SHP77 (cell line): ENCODE results near the gene MMEL1.

ENCODE experiments used
- DNase-seq, 2 experiments: peaks; one replicate each; lab custom pipeline; 2025; lab: John Stamatoyannopoulos, UW

Gene MMEL1

GRCh38 chr1:2604844-2605508, 27.8 kb downstream of the MMEL1 start:
- no peak for DNase-seq

- no peak for DNase-seq
Measured at GRCh38 chr1:2604156-2604843, 28.5 kb downstream of the MMEL1 start.

- DNase-seq: no peak
Measured at GRCh38 chr1:2603521-2604155, 29.2 kb downstream of the MMEL1 start.

GRCh38 chr1:2602866-2603520, 29.8 kb downstream of the MMEL1 start:
- no peak for DNase-seq

- no peak for DNase-seq
Measured at GRCh38 chr1:2602311-2602835, 30.4 kb downstream of the MMEL1 start.

- no peak for DNase-seq
Measured at GRCh38 chr1:2601721-2602303, 31.0 kb downstream of the MMEL1 start.

GRCh38 chr1:2598329-2598931, 34.4 kb downstream of the MMEL1 start:
- no peak for DNase-seq

GRCh38 chr1:2597441-2598328, 35.1 kb downstream of the MMEL1 start:
- DNase-seq: no peak

GRCh38 chr1:2596530-2597333, 36.1 kb downstream of the MMEL1 start:
- peak in 1 of 2 experiments; percentile 13 for DNase-seq

GRCh38 chr1:2595812-2596529, 36.8 kb downstream of the MMEL1 start:
- no peak for DNase-seq

- DNase-seq: no peak
Measured at GRCh38 chr1:2595261-2595811, 37.5 kb downstream of the MMEL1 start.

GRCh38 chr1:2594641-2595131, 38.1 kb downstream of the MMEL1 start:
- no peak for DNase-seq

- peak in 1 of 2 experiments; percentile 36 for DNase-seq
Measured at GRCh38 chr1:2594001-2594640, 38.7 kb downstream of the MMEL1 start.

GRCh38 chr1:2593251-2593878, 39.5 kb downstream of the MMEL1 start:
- no peak for DNase-seq

- DNase-seq: peak in 1 of 2 experiments; percentile 10
Measured at GRCh38 chr1:2592672-2593071, 40.1 kb downstream of the MMEL1 start.

GRCh38 chr1:2591581-2592261, 41.1 kb downstream of the MMEL1 start:
- DNase-seq: no peak

- no peak for DNase-seq
Measured at GRCh38 chr1:2591233-2591580, 41.6 kb downstream of the MMEL1 start.
